Loucy (cell line): ENCODE results near the gene LRRC4C.

Experiments used
- CTCF ChIP-seq: fragments of 200-600 bp; sonication (generic); conservative IDR thresholded peaks from 2 replicates; pipeline ENCODE4 v1.5.1; 2014; ENCODE audit warnings: mild to moderate bottlenecking, antibody characterized with exemption, low read length
- EZH2phosphoT487 ChIP-seq: fragments of 200-600 bp; IDR thresholded peaks from 2 replicates; pipeline ENCODE4 v1.6.1; 2018; ENCODE audit warnings: antibody characterized with exemption, mild to moderate bottlenecking, moderate library complexity, borderline replicate concordance

- no peak for TF ChIP-seq CTCF
- TF ChIP-seq EZH2phosphoT487, result no peak
These were observed 1329.0 kb downstream of the LRRC4C start for GRCh38 chr11:40130427-40130826.
